ENCODE measurements around the gene RAPGEF4. TPM values are rescaled to one million over a fixed set of nuclear protein-coding genes. Genes with fewer than 3 reads are reported as not detected.

The RAPGEF4 gene
- total and polyA plus RNA-seq, 2 of the 8 experiments (the other 6 are each of a cell fraction or from before 2014, with no cell fraction given): 1.2 to 2.6 TPM

- no peaks in the 10 kb centered on the region for H4K20me1 ChIP-seq (replicated peaks in 1 of 2; ENCODE audit: control insufficient read depth in 1 of 2, insufficient read depth in 2 of 2, low read length in 2 of 2)
- WGBS, 2 experiments (ENCODE audit: extremely low coverage in 1 of 2, insufficient coverage in 1 of 2, insufficient read length in 1 of 2, insufficient replicate concordance in 2 of 2, low coverage in 1 of 2, low lambda C conversion rate in 2 of 2, missing lambda C conversion rate in 1 of 2): 78% methylated on average over 5 of the region's 5 CpGs; no CpG with 5 or more reads in 1 of the 2 experiments
- no peak overlapping the region for H2BK120ac ChIP-seq (replicated peaks; ENCODE audit: low read depth, low read length)
- no peaks in the 10 kb centered on the region for H3K23me2 ChIP-seq (ENCODE audit: low read depth, low read length)
- no peak overlapping the region for H3K56ac ChIP-seq (replicated peaks; ENCODE audit: insufficient read length, low read depth, low read length)
- no peaks in the 10 kb centered on the region for H3K79me1 ChIP-seq (ENCODE audit: low read depth, low read length)
- no peaks in the 10 kb centered on the region for H3K9me3 ChIP-seq (ENCODE audit: insufficient read depth in 2 of 2, low read depth in 1 of 2, low read length in 1 of 2)
- H3K27me3 ChIP-seq (replicated peaks in 1 of 4; ENCODE audit: control insufficient read depth in 3 of 4, extremely low read depth in 1 of 4, insufficient read depth in 3 of 4, low read length in 3 of 4): no peaks in the 10 kb centered on the region
- no peak overlapping the region for H2BK5ac ChIP-seq (ENCODE audit: low read depth, low read length)
- POLR2A ChIA-PET (ENCODE audit: partially characterized antibody): interaction anchor here (0.5 kb wide), 1 partner anchor 133 kb away, joined by 4 read pairs; no protein-coding TSS in a partner anchor
- 0 out of 4 replicates have a peak, but pooled peaks of 1 of the 3 experiments have one; percentile 5 for TF ChIP-seq CTCF (IDR thresholded peaks at IDR 0.05; ENCODE audit: control extremely low read depth in 1 of 3, insufficient read depth in 1 of 3, low read depth in 1 of 3, low read length in 3 of 3)
- TF ChIP-seq CBX8 (IDR thresholded peaks at IDR 0.05; ENCODE audit: borderline replicate concordance, low read depth, low read length): no peak
- TF ChIP-seq RAD21 (IDR thresholded peaks at IDR 0.05 in 1 of 2, conservative IDR thresholded peaks at IDR 0.05 in 1 of 2; ENCODE audit: low read depth in 2 of 2, low read length in 2 of 2): peak; percentile 23 to 37; a peak in 3 of 4 replicates
- no peak overlapping the region for H4K91ac ChIP-seq (replicated peaks; ENCODE audit: insufficient read length, low read length)
- H3K23ac ChIP-seq (ENCODE audit: insufficient read length): no peak overlapping the region
- H3K9ac ChIP-seq (replicated peaks in 1 of 4; ENCODE audit: extremely low read depth in 1 of 4, low read depth in 3 of 4, low read length in 3 of 4): no peak overlapping the region
- no peak overlapping the region for H3K18ac ChIP-seq (ENCODE audit: extremely low read depth, low read length)
- FAIRE-seq: no peak
- no peak overlapping the region; the same call in 1 of the 2 replicates for H2AFZ ChIP-seq (ENCODE audit: low read length)
- H3K4me2 ChIP-seq (ENCODE audit: insufficient read depth in 1 of 2, low read depth in 2 of 2, low read length in 2 of 2): no peak overlapping the region
- H3K79me2 ChIP-seq (ENCODE audit: control insufficient read depth in 1 of 2, insufficient read depth in 2 of 2, low read length in 2 of 2): no peaks in the 10 kb centered on the region
- DNase-seq (ENCODE audit: low read depth in 1 of 2, low spot score in 2 of 2): no peak
- H4K8ac ChIP-seq (ENCODE audit: extremely low read depth, insufficient read depth, low read length): no peak overlapping the region
- H3K27ac ChIP-seq (ENCODE audit: low read depth, low read length): no peak overlapping the region
- H3K4ac ChIP-seq (replicated peaks; ENCODE audit: insufficient read length, low read depth, low read length): no peak overlapping the region
- H3K14ac ChIP-seq (ENCODE audit: insufficient read length): no peak overlapping the region
- H2AK5ac ChIP-seq (ENCODE audit: low read depth, low read length): no peak overlapping the region
- H2BK20ac ChIP-seq (ENCODE audit: low read length): no peak overlapping the region
- H3K4me3 ChIP-seq (ENCODE audit: extremely low read depth in 1 of 4, insufficient read depth in 2 of 4, low read depth in 3 of 4, low read length in 4 of 4): no peak overlapping the region
- peaks cover 0 to 3% (median 0%) of the 10 kb centered on the region in 4 experiments; a peak in 1 of 7 replicates for H3K4me1 ChIP-seq (replicated peaks in 1 of 4; ENCODE audit: control insufficient read depth in 3 of 4, insufficient read depth in 4 of 4, low read length in 3 of 4)
- CTCF ChIA-PET (ENCODE audit: partially characterized antibody): interaction anchor here (0.5 to 11.7 kb wide), 9 partner anchors 8 to 210 kb away, joined by 3 to 227 read pairs (median 3); no protein-coding TSS in a partner anchor
- no peaks in the 10 kb centered on the region for H3K36me3 ChIP-seq (ENCODE audit: control insufficient read depth in 2 of 4, insufficient read depth in 4 of 4, low read length in 3 of 4)
- H2BK12ac ChIP-seq (ENCODE audit: low read depth, low read length): no peak overlapping the region
- no peak overlapping the region for H2BK15ac ChIP-seq (ENCODE audit: low read length)
- H4K5ac ChIP-seq (ENCODE audit: insufficient read length, low read depth, low read length): no peak overlapping the region
Observed at GRCh38 chr2:173023718-173024117, 288.1 kb downstream of the RAPGEF4 start.

Data from H1 (cell line).